HG03039 (cell line): ENCODE results near the gene SRPK3.

Experiments
- ATAC-seq: cut with Tn5 transposase; IDR thresholded peaks from one replicate; pipeline ENCODE4 v1.9.1; 2021; ENCODE audit warnings: mild to moderate bottlenecking, moderate library complexity; ENCODE audit not compliant: unreplicated experiment

The SRPK3 gene

GRCh38 chrX:153782871-153783270 is 2.0 kb downstream of the SRPK3 start:
- ATAC-seq = no peak

- no peak for ATAC-seq
Measured at GRCh38 chrX:153783378-153784013, 2.7 kb downstream of the SRPK3 start.

DNA sequence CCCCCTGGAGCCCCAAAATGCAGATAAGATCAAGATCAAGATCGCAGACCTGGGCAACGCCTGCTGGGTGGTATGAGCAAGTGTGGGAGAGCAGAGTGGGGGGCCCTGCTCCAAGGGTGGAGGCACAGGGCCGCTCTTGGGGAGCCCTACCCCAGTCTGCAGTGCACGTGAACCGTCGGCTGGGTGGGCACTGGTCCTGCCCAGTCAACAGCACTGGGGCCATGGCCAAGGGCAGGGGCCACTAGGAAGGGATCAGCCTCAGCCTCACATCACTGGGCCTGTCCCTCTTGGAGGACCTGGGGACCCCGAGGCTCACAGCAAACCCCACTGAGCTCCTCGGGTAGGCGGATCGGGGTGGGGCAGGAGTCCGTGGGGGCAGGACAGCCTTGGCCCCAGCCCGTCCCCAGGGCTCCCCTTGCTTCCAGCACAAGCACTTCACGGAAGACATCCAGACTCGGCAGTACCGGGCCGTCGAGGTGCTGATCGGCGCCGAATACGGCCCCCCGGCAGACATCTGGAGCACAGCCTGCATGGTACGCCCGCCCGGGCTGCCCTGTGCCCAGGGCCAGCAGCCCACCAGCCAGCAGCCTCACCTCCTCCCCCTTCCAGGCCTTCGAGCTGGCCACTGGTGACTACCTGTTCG is 3.6 kb downstream of the SRPK3 start:
- ATAC-seq = no peak

GRCh38 chrX:153786669-153787068 is 5.8 kb downstream of the SRPK3 start:
- ATAC-seq = no peak

GRCh38 chrX:153789654-153790053 is 8.8 kb downstream of the SRPK3 start:
- no peak for ATAC-seq

- no peak for ATAC-seq
Measured at GRCh38 chrX:153791104-153791852, 10.4 kb downstream of the SRPK3 start.

GRCh38 chrX:153792368-153792767 is 11.5 kb downstream of the SRPK3 start:
- ATAC-seq = no peak

GRCh38 chrX:153793291-153793690 is 12.4 kb downstream of the SRPK3 start:
- no peak for ATAC-seq

- ATAC-seq = peak; percentile 78
Measured at GRCh38 chrX:153794018-153794896, 13.4 kb downstream of the SRPK3 start, which contains the start of the genes IDH3G and SSR4. IDH3G (minus strand) TSS chrX:153794375; CDS start chrX:153794326, 49 bp downstream. SSR4 (plus strand) TSS chrX:153794668; CDS start chrX:153794688, 20 bp downstream.

- ATAC-seq = no peak
Measured at GRCh38 chrX:153794897-153795816, 14.3 kb downstream of the SRPK3 start.

DNA sequence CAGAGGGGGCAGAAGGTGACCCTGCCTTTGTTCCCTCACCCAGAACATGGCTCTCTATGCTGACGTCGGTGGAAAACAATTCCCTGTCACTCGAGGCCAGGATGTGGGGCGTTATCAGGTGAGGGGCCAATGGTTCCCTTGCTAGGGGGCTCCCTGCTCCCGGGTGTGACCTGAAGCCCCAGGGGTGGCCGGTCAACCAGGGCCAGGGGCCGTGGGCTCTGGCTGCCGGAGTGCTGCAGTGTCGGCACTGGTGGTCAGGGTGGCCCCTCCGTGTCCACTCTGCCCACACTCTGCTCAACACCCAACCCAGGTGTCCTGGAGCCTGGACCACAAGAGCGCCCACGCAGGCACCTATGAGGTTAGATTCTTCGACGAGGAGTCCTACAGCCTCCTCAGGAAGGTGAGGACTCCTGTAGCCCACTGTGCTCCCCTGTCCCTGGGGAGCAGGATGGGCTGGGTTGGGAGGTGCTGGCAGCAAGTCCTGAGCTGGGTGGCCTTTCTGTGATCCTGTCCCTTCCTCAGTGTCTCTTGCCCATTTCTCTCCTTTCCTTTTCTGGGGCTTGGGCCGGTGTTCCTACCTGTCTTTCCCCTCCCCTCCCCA is 16.7 kb downstream of the SRPK3 start:
- no peak for ATAC-seq

DNA sequence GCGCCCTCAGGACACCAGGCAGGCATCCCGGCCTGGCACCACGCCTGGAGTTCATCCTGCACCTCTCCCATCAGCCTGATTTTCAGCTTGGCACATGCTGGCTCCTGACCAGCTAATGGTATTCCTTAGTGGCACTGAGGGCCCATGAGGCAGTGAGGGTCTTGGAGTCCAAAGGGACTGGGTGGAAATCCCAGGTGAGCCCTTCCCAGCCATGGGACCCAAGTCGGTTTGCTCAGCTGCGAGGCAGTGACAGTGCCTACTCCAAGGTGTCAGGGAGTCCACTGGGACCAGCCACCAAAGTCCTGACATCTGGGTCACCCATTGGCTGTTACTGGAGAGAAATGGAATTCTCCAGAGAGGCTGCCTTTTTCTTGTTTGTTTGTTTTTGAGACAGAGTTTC is 18.5 kb downstream of the SRPK3 start:
- no peak for ATAC-seq

DNA sequence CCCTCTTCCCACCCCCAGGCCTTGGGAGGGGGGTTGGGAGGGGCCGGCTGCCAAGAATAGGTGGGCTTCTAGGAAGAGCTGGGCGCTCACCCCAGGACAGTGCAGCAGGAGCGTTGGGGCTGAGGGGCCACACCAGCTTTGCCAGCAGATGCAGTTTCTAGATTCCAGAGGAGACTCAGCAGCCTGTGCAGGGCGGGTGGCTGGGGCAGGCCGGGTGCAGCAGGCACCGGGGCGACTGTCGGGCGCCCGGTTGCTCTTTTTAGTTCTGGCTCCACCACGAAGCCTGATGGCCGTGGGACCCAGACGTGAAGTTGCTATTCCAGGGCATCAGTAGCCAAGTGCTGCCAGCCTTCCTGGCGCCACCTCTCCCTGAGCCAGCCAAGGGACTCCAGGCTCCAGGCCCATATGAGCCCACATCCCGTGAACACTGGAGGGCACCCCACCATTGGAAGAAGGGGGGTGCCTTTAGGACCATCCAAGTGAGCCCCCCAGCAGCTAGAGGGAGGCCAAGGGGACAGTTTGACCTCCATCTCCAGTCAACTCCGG is 19.4 kb downstream of the SRPK3 start:
- no peak for ATAC-seq

- no peak for ATAC-seq
Measured at GRCh38 chrX:153800746-153801145, 19.9 kb downstream of the SRPK3 start.

DNA sequence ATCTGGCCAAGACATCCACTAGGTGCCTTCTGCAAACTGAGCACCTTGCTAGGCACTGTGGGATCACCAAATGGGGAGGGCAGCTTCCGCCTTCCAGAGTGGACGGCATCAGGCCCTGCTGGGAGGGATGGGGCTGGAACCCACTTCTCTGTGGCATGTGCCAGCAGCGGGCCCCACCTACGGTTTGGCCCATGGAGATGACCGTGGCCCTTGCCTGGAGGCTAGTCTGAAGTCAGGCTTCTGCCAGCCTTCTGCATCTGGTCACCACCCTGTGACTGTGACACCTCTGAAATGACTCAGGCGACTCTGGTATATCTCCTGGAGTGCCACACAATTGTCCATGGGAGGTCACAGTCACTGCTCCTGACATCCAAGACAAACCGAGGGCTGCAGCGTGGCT is 20.8 kb downstream of the SRPK3 start:
- no peak for ATAC-seq

DNA sequence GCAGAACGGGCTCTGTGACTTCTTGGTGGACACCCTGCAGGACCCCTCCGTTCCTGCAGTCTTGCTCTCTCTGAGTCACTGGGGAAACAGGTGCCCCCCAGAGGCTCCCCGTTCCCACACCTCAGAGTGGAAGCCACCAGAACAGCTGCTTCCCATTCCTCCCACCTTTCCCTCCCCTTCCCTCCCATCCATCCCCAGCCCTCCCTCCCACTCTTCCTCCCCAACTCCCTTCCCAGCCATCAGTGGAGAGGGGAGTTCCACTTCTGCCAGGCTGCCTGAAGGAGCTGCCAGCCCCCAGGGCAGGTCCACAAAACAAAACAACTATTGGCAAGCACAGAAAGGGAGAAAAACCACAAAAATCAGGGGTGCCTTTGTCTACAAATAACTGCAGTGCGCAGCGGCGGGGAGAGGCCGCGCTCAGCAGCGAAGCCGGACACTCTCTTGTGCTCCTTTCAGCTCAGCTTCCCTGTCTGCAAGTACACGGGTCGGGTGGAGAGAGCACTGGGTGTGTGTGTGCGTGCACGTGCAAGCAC is 21.7 kb downstream of the SRPK3 start:
- ATAC-seq = no peak

DNA sequence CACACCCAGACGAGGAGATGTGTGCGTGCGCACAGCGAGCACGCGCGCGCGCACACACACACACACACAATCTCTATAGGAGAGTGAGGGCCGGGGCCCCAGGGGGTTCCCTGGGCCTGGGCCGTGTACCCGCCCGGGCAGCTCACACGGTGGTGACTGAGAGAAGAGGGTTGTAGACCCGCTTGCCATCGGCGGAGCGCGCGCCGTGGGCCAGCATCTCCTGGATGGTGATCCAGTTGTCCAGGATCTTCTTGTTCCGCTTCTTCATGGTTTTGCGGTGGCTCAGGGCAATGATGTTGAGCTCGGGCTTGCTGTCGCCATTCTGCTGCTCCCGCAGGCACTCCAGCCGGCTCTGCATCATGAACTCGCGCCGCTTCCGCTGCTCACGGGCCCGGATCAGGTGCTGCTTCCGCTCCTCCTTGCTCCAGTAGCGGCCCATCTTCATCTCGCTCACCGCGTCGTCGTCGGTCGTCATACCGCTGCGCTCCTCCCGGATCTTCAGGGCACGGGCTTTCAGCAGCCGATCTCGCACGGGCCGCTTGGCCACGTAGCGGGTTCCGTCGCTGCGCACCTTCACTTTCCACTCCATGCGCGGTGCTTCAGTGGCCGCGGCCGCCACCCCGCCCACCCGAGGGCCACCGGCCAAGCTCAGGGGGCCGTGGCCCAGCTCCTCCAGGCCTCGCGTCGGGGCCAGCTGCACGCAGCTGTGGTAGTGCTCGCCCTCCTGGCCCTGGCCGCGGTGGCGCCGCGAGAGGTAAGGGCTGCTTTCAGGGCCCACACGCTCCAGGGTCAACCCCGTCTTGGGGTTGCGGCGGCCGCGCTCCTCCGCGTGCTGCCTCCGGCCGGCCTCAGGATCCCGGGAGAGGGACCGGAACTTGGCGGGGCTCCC is 22.6 kb downstream of the SRPK3 start:
- no peak for ATAC-seq

GRCh38 chrX:153804100-153804595 is 23.3 kb downstream of the SRPK3 start:
- no peak for ATAC-seq
